Right kidney (tissue), 1 donor: ENCODE results near the gene TESMIN.

Experiments used
- DNase-seq: peaks from one replicate; pipeline ENCODE4 v3.0.0-alpha.2; 2016

Gene TESMIN

DNA sequence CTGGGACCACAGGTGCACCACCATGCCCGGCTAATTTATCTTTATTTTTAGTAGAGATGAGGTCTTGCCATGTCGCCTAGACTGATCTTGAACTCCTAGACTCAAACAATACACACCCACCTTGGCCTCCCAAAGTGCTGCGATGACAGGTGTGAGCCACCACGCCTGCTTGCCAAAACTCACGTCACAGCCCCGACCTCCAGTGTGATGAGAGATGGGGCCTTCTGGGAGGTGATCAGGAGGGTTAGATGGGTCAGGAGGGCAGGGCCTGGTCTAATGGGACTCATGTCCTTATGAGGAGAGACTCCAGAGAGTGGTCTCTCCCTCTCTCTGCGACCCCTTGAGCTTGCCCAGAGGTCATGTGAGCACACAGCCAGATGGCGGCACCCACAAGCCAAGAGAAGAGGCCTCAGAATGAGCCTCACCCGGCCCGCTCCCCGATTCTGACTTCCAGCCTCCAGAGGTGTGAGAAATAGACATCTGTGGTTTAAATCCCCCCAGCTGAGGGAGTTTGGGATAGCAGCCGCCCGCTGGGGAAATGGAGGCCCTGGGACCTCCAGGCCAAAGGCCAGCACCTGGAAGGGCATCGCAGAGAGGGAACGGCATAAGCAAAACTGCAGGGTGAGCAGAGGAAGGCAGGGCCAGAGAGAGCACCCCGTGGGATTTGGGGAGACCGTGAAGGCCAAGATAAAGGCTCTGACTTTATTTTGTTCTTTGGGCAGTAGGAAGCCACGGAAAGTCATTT, 91.1 kb downstream of the TESMIN start:
- no peak for DNase-seq

DNA sequence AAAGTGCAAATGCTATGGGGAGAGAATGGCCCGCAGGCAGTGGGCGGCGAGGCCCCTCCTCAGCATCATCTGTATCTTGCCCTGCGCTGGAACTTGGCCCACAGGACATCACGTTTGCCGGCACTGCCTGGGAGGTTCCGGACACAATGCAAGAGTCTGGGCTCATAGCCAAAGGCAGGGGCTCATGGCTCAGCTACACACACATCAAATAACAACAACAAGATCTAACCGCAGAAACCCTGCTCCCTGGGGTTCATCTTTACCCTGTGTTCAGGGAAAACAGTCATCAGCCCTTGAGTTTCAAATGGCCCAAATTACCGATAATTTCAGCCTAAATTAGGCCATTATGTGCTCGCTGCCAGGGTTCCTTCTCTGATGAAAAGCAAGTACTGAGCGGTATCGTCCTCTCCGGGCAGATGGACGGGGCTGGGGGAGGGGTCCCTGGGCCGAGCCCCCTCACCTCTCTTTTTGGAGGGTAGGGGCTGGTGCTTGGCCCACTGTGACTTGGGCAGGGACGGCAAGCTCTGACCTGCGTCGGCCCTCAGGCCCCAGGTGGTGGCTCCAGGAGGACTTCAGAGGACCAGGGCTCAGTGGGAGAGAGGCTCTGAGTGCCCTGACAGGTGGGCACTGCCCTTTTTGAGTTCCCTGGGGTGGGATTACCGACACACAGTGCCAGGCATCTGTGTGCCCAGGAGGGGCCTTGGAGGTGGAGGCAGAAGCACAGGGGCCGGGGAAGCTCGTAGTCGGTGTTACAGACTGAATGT, 92.0 kb downstream of the TESMIN start:
- peak; percentile 20 for DNase-seq

DNA sequence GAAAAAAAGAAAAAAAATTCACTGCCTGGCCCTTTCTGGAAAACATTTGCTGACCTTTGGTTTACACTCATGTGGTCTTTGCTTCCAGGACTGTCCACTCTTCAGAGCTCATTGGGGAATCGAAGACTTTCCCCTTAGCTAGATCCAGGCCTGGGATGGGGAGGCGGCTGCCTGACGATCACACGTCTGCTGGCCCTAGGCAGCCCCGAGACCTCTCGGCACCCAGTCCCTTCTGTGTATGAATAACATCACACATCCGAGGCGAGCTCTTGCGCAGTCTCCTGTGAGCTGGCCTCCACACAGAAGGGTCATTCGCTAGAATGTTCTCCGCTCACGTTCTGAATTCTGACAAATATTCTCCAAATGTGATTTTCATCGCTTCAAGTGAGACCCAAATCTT, 92.7 kb downstream of the TESMIN start:
- no peak for DNase-seq

DNA sequence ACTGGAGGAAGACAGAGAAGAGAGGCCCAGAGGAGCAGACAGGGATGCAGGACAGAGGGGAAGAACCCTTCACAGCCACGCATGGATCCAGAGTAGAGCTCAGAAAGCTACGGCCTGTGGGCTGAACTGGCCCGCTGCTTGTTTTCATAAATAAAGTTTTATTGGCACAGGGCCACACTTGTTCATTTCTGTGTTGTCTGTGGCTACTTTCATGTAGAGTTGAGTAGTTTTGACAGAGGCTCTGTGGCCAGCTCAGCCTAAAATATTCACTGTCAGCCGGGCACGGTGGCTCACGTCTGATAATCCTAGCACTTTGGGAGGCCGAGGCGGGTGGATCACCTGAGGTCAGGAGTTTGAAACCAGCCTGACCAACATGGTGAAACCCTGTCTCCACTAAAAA, 93.2 kb downstream of the TESMIN start:
- no peak for DNase-seq
